AG09319 (cell line): ENCODE measurements around the gene CPT1C.

ENCODE experiments used
- DNase-seq: peaks from one replicate; pipeline ENCODE4 v3.0.0-alpha.2; 2010; ENCODE audit warnings: low read depth; ENCODE audit errors: extremely low read depth
- CTCF ChIP-seq: IDR thresholded peaks from 2 replicates; pipeline ENCODE4 v1.5.1; 2011; ENCODE audit warnings: low read depth, mild to moderate bottlenecking, inconsistent platforms, low read length, moderate library complexity

Gene CPT1C

GRCh38 chr19:49672131-49672919 lies 18.6 kb upstream of the CPT1C start:
- no peak for DNase-seq
- peak; percentile 97 for TF ChIP-seq CTCF

- no peak for TF ChIP-seq CTCF
- DNase-seq = peak; percentile 88
Measured at GRCh38 chr19:49676136-49676783, 14.7 kb upstream of the CPT1C start.

- no peak for TF ChIP-seq CTCF
- DNase-seq = peak; percentile 100
Measured at GRCh38 chr19:49676784-49677230, 14.1 kb upstream of the CPT1C start.

- no peak for DNase-seq
- no peak for TF ChIP-seq CTCF
Measured at GRCh38 chr19:49677231-49677900, 13.6 kb upstream of the CPT1C start, which contains the start of gene PRMT1. Gene PRMT1 (plus strand): TSS chr19:49677271. CDS start chr19:49677281, 10 bp downstream.

GRCh38 chr19:49677901-49678674 lies 12.8 kb upstream of the CPT1C start:
- DNase-seq = no peak
- TF ChIP-seq CTCF = peak; percentile 59

- DNase-seq = no peak
- no peak for TF ChIP-seq CTCF
Measured at GRCh38 chr19:49678985-49679770, 11.7 kb upstream of the CPT1C start.
